Measurements from ENCODE around the gene AVP.

The AVP gene

GRCh38 chr20:3072530-3073250, 11.8 kb downstream of the AVP start (continued):
- TF ChIP-seq CSRNP3 (CRISPR knock-in tag; IDR thresholded peaks at IDR 0.05) (no peak), ZFP3 (CRISPR knock-in tag; IDR thresholded peaks at IDR 0.05) (no peak), ZNF565 (CRISPR knock-in tag; conservative IDR thresholded peaks at IDR 0.05; ENCODE audit: low read depth) (no peak)
- TF ChIP-seq, protein P1, sequence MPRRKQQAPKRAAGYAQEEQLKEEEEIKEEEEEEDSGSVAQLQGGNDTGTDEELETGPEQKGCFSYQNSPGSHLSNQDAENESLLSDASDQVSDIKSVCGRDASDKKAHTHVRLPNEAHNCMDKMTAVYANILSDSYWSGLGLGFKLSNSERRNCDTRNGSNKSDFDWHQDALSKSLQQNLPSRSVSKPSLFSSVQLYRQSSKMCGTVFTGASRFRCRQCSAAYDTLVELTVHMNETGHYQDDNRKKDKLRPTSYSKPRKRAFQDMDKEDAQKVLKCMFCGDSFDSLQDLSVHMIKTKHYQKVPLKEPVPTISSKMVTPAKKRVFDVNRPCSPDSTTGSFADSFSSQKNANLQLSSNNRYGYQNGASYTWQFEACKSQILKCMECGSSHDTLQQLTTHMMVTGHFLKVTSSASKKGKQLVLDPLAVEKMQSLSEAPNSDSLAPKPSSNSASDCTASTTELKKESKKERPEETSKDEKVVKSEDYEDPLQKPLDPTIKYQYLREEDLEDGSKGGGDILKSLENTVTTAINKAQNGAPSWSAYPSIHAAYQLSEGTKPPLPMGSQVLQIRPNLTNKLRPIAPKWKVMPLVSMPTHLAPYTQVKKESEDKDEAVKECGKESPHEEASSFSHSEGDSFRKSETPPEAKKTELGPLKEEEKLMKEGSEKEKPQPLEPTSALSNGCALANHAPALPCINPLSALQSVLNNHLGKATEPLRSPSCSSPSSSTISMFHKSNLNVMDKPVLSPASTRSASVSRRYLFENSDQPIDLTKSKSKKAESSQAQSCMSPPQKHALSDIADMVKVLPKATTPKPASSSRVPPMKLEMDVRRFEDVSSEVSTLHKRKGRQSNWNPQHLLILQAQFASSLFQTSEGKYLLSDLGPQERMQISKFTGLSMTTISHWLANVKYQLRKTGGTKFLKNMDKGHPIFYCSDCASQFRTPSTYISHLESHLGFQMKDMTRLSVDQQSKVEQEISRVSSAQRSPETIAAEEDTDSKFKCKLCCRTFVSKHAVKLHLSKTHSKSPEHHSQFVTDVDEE (CRISPR knock-in tag; IDR thresholded peaks at IDR 0.05) = no peak

DNA sequence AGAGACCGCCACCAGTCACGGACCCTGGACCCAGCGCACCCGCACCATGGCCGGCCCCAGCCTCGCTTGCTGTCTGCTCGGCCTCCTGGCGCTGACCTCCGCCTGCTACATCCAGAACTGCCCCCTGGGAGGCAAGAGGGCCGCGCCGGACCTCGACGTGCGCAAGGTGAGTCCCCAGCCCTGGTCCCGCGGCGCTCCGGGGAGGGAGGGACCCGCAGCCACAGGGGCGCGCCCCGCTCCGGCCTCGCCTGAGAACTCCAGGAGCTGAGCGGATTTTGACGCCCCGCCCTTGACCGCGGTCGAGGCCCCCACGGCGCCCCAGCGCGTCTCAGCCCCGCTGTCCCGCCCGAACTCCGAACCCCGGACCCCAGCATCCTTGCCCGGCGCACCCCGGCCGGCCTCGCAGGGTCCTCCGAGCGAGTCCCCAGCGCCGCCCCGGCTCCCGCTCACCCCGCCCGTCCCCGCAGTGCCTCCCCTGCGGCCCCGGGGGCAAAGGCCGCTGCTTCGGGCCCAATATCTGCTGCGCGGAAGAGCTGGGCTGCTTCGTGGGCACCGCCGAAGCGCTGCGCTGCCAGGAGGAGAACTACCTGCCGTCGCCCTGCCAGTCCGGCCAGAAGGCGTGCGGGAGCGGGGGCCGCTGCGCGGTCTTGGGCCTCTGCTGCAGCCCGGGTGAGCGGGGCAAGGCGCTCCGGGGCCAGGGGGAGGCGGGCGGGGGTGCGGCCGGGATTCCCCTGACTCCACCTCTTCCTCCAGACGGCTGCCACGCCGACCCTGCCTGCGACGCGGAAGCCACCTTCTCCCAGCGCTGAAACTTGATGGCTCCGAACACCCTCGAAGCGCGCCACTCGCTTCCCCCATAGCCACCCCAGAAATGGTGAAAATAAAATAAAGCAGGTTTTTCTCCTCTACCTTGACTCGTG, 12.7 kb downstream of the AVP start, which contains the start of gene OXT:
OXT (plus strand) TSS at position 11 of the 920 bp plus-strand sequence; CDS start at position 47, 36 bp downstream.
- TF ChIP-seq ZFP30 (CRISPR knock-in tag; IDR thresholded peaks at IDR 0.05) = no peak
- ATAC-seq = no peak

- no peak for TF ChIP-seq PATZ1 (CRISPR knock-in tag; IDR thresholded peaks at IDR 0.05; ENCODE audit: borderline replicate concordance)
- no peak for TF ChIP-seq TCF4 (CRISPR knock-in tag; IDR thresholded peaks at IDR 0.05; ENCODE audit: borderline replicate concordance)
- TF ChIP-seq ZNF70 (CRISPR knock-in tag; IDR thresholded peaks at IDR 0.05) = no peak
- no peak for TF ChIP-seq RARB (CRISPR knock-in tag; IDR thresholded peaks at IDR 0.05)
- no peak for TF ChIP-seq ZC3H10 (CRISPR knock-in tag; IDR thresholded peaks at IDR 0.05)
- no peak for TF ChIP-seq TOX (CRISPR knock-in tag; IDR thresholded peaks at IDR 0.05; ENCODE audit: borderline replicate concordance)
- TF ChIP-seq GLIS3 (CRISPR knock-in tag; IDR thresholded peaks at IDR 0.05) = no peak
- TF ChIP-seq SNAI2 (CRISPR knock-in tag; IDR thresholded peaks at IDR 0.05) = no peak
These were observed 13.3 kb downstream of the AVP start for GRCh38 chr20:3071266-3071609.

DNA sequence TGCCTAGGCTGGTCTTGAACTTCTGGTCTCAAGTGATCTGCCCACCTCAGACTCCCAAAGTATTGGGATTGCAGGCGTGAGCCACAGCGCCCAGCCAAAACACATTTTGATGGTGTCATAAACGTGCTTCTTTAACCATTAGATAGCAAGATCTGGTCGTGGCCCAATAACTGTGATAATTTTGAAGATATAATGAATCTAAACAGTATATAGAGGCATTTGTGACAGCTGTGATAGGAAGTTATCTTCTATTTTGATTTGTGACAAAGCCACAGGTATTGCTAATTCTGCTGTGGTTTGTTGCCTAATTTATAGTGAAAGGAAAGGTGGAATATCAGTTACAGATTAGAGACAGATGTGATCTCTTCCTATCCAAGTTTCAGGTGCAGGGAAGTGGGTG, 13.8 kb downstream of the AVP start:
- no peak for ATAC-seq
- TF ChIP-seq ZNF565 (CRISPR knock-in tag; conservative IDR thresholded peaks at IDR 0.05; ENCODE audit: low read depth) (no peak), ZNF70 (CRISPR knock-in tag; IDR thresholded peaks at IDR 0.05) (no peak), ISL1 (CRISPR knock-in tag; IDR thresholded peaks at IDR 0.05) (no peak), GLIS3 (CRISPR knock-in tag; IDR thresholded peaks at IDR 0.05) (no peak), OSR1 (CRISPR knock-in tag; IDR thresholded peaks at IDR 0.05) (no peak), SNAI2 (CRISPR knock-in tag; IDR thresholded peaks at IDR 0.05) (no peak), PATZ1 (CRISPR knock-in tag; IDR thresholded peaks at IDR 0.05; ENCODE audit: borderline replicate concordance) (no peak)
- TF ChIP-seq, protein P2, sequence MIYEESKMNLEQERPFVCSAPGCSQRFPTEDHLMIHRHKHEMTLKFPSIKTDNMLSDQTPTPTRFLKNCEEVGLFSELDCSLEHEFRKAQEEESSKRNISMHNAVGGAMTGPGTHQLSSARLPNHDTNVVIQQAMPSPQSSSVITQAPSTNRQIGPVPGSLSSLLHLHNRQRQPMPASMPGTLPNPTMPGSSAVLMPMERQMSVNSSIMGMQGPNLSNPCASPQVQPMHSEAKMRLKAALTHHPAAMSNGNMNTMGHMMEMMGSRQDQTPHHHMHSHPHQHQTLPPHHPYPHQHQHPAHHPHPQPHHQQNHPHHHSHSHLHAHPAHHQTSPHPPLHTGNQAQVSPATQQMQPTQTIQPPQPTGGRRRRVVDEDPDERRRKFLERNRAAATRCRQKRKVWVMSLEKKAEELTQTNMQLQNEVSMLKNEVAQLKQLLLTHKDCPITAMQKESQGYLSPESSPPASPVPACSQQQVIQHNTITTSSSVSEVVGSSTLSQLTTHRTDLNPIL (CRISPR knock-in tag; IDR thresholded peaks at IDR 0.05; ENCODE audit: low read depth) = no peak

More at GRCh38 chr20:3071266-3071609, 13.3 kb downstream of the AVP start:
- no peak for ATAC-seq
